Esophagus squamous epithelium (tissue), 5 donors: Measurements from ENCODE around the gene PKN1. TPM values are rescaled to one million over a fixed set of nuclear protein-coding genes. Genes with fewer than 3 reads are reported as not detected.
A peak's percentile ranks its signal among the peaks of the same experiment; 100 is the strongest.

Source experiments
- DNase-seq: peaks from one replicate; lab custom pipeline; 2025; lab: John Stamatoyannopoulos, UW
- H3K27ac ChIP-seq, 4 donors: fragments of 200-600 bp; sonication (generic); one replicate each; pipeline ENCODE4 v1.5.1; 2016 to 2019; ENCODE audit warnings: mild to moderate bottlenecking in 1 of 4
- H3K27me3 ChIP-seq, 4 donors: fragments of 200-600 bp; sonication (generic); 1 replicate in 3 of 4; 2 replicates in 1 of 4; pipeline versions ENCODE4 v1.5.1 to v1.6.0; 2017 to 2021; ENCODE audit warnings: antibody characterized with exemption in 1 of 4
- H3K36me3 ChIP-seq, 3 donors: fragments of 200-600 bp; sonication (generic); one replicate each; pipeline ENCODE4 v1.5.1; 2016 to 2019
- H3K4me1 ChIP-seq, 3 donors: fragments of 200-600 bp; sonication (generic); one replicate each; pipeline ENCODE4 v1.5.1; 2017 to 2019
- H3K4me3 ChIP-seq, 4 donors: fragments of 200-600 bp; sonication (generic); 1 replicate in 3 of 4; 2 replicates in 1 of 4; pipeline ENCODE4 v1.5.1; 2016 to 2019; ENCODE audit warnings: mild to moderate bottlenecking in 2 of 4, moderate library complexity in 1 of 4
- H3K9me3 ChIP-seq, 3 donors: fragments of 200-600 bp; sonication (generic); one replicate each; pipeline ENCODE4 v1.5.1; 2016 to 2019
- POLR2A ChIP-seq, 4 donors: fragments of 450-650 bp; IDR thresholded peaks; one replicate each; pipeline ENCODE4 v1.6.1; 2017; ENCODE audit warnings: antibody characterized with exemption in 4 of 4, mild to moderate bottlenecking in 4 of 4, moderate library complexity in 3 of 4
- WGBS, 2 donors: methylation state at CpG; one replicate each; pipeline ENCODE4 v1.1.5; 2018; 5-methylcytosine and 5-hydroxymethylcytosine counted together
- intact Hi-C: fragments of 100-400 bp; cut with DNase I; formaldehyde crosslinking; loops from one replicate; pipeline ENCODE4 v1.15.0; 2022
- total RNA-seq, 4 donors: library from RNA; depleted of rRNA; stranded (reverse); fragments of >200 nt; gene quantifications; one replicate each; pipeline ENCODE4 v1.1.0, GENCODE V29; 2016
- TF ChIP-seq, protein P1 (sequence below), 6 experiments: fragments of 450-650 bp in 4 of 6; fragments of 200-600 bp in 2 of 6; sonication (generic) in 2 of 6; IDR thresholded peaks; one replicate each; pipeline ENCODE4 v1.5.1; 2016 to 2019; ENCODE audit warnings: antibody characterized with exemption in 6 of 6, mild to moderate bottlenecking in 4 of 6, moderate library complexity in 4 of 6
- donor health status: DM: yes; HTN: yes; CAD: no.

PKN1 gene
- total RNA-seq, 4 donors from 2014 or later = 6.1 to 38.3 (median 21.0) TPM

DNA sequence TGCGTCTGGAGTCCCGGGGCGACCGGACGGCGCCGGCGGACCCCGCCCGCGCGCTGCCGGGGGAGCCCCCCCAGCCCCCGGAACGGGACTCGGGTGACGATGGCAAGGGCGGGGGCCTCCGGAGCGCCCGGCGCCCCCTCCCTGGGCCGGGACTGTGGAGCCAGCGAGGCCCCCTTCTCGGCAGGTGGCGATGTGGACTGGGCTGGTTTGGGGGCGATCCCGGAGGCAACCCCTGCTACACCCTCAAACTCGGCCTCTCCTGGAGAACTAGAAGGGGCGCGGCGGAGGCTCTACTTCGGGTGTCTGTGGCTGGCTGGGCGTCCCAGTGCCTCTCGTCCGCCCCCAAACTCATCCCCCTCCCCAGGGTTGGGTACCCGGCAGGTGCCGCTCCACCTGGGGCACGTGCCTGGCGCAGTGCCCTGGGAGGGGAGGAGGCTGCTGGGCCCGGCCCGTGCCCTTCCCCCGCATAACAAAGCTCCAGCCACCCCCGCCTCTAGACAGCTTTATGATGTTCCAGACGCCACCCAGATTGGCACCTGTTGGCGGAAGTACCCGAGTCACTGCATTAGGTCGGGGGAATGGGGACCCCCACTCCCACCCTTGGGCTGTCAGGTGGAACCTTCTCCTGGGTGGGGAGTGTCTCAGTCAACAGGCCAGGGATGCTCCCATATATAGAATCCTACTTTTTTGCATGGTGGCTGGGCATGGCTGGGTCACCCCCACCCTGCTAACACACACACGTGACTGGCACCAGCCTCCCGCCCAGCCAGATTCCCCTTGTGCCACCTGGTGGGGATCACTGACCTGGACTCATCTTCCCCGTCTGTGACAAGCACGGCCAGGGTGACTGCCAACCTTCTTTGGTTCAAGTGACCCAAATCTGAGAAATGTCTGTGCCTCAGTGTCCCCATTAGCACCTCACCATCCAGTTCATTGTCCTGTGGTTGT lies 722 bp downstream of the PKN1 start:
- DNase-seq = no peak
- H3K36me3 ChIP-seq = peaks cover 0 to 6% (median 0%) of the 10 kb centered on the region in 3 donors
- WGBS, 2 donors = 26 to 29% methylated on average over 4 to 6 of the region's 52 CpGs
- H3K4me1 ChIP-seq = peaks cover 22 to 53% (median 23%) of the 10 kb centered on the region in 3 donors
- H3K9me3 ChIP-seq = no peaks in the 10 kb centered on the region
- peak overlapping the region; percentile 55 to 95 (median 73) for H3K4me3 ChIP-seq
- intact Hi-C loops = no loop called here
- TF ChIP-seq, protein P1, sequence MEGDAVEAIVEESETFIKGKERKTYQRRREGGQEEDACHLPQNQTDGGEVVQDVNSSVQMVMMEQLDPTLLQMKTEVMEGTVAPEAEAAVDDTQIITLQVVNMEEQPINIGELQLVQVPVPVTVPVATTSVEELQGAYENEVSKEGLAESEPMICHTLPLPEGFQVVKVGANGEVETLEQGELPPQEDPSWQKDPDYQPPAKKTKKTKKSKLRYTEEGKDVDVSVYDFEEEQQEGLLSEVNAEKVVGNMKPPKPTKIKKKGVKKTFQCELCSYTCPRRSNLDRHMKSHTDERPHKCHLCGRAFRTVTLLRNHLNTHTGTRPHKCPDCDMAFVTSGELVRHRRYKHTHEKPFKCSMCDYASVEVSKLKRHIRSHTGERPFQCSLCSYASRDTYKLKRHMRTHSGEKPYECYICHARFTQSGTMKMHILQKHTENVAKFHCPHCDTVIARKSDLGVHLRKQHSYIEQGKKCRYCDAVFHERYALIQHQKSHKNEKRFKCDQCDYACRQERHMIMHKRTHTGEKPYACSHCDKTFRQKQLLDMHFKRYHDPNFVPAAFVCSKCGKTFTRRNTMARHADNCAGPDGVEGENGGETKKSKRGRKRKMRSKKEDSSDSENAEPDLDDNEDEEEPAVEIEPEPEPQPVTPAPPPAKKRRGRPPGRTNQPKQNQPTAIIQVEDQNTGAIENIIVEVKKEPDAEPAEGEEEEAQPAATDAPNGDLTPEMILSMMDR (IDR thresholded peaks at IDR 0.05) = peak in 2 of 6 experiments; percentile 5 to 13
- no peak for TF ChIP-seq POLR2A (IDR thresholded peaks at IDR 0.05)
- H3K27me3 ChIP-seq = peaks cover 0 to 35% (median 0%) of the 10 kb centered on the region in 4 donors
- H3K27ac ChIP-seq = peak overlapping the region; percentile 80 to 91 (median 86)

DNA sequence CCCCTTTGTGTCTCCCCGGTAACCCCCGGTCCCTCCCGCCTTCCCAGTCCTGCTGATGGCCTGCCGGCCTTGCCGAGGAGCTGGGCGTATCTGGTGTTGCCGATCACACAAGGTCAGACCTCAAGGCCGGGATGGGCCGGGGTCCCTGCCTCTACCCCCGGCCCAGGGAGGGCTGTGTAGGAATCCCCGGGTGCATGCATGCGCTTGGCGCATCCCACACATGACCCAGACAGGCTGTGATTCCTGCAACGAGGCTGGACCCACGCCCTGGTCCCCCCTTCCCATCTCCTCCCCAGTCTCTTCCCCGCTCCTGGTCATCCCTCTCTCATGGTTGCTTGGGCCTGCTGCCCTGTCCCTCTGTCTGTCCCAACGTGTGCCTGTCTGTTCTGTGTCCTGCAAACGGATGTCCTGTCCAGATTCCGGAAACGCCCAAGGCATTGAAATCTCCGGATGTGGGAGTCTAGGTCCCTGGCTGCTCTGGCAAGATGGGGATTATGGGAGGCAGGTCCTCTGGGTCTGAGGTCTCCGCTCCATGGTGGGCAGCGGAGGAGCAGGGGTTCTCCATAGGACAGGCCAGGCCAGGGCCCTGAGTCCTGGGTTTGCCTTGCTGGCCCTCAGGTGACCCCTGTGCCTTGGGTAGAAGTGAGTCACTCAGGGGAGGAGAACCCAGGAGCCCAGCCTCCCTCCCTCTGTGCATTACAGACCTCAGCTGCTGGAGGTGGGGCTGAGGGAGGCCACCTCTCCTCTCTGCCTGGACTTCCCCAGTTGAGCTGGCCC lies 1.6 kb downstream of the PKN1 start:
- 54 to 57% methylated on average over 6 to 12 of the region's 23 CpGs for WGBS, 2 donors

DNA sequence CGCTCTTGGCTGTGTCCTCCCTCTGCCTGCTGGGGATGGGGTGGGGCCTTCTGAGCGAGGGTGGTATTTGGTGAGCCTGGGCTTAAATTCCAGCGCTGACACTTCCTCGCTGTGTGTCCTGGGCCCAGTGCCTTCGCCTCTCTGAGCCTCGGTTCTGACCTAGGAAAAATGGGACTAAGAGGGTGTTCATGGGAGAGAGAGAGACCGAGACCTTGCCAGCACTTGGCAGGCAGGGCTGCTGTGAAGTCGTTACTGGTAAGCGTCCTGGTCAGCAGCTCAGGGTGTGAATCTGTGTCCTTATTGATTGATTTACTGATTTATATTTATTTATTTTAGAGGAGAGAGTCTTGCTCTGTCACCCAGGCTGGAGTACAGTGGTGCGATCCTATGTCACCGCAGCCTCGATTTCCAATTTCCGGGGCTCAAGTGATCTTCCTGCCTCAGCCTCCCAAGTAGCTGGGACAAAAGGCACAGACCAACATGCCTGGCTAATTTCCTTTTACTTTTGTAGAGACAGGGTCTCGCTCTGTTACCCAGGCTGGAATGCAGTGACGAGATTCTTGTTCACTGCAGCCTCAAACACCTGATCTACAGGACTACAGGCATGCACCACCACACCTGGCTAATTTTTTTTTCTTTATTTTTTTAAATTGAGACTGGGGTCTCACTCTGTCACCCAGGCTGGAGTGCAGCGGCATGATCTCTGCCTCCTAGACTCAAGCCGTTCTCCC lies 2.4 kb downstream of the PKN1 start:
- intact Hi-C loops = no loop called here
- Histone ChIP-seq H3K4me3 (peak overlapping the region in 3 of 4 donors; percentile 66 to 95 (median 80)), H3K4me1 (peaks cover 28 to 70% (median 35%) of the 10 kb centered on the region in 3 donors), H3K9me3 (no peaks in the 10 kb centered on the region), H3K27ac (peak overlapping the region; percentile 80 to 91 (median 86)), H3K27me3 (peaks cover 0 to 33% (median 0%) of the 10 kb centered on the region in 4 donors), H3K36me3 (peaks cover 0 to 6% (median 0%) of the 10 kb centered on the region in 3 donors)
- WGBS, 2 donors = 79 to 81% methylated on average over 11 to 12 of the region's 17 CpGs
- DNase-seq = no peak
- TF ChIP-seq POLR2A (IDR thresholded peaks at IDR 0.05) = no peak
- TF ChIP-seq, protein P1 (IDR thresholded peaks at IDR 0.05) = no peak

More for the DNA sequence above, 1.6 kb downstream of the PKN1 start:
- intact Hi-C loops = no loop called here
- H3K4me3 ChIP-seq = peak overlapping the region; percentile 55 to 95 (median 73)
- H3K27ac ChIP-seq = peak overlapping the region; percentile 80 to 91 (median 86)
- H3K9me3 ChIP-seq = no peaks in the 10 kb centered on the region
- no peak for DNase-seq
- TF ChIP-seq POLR2A (IDR thresholded peaks at IDR 0.05) = no peak
- TF ChIP-seq, protein P1 (IDR thresholded peaks at IDR 0.05) = no peak
- peaks cover 28 to 62% (median 31%) of the 10 kb centered on the region in 3 donors for H3K4me1 ChIP-seq
- peaks cover 0 to 35% (median 0%) of the 10 kb centered on the region in 4 donors for H3K27me3 ChIP-seq
- H3K36me3 ChIP-seq = peaks cover 0 to 6% (median 0%) of the 10 kb centered on the region in 3 donors

DNA sequence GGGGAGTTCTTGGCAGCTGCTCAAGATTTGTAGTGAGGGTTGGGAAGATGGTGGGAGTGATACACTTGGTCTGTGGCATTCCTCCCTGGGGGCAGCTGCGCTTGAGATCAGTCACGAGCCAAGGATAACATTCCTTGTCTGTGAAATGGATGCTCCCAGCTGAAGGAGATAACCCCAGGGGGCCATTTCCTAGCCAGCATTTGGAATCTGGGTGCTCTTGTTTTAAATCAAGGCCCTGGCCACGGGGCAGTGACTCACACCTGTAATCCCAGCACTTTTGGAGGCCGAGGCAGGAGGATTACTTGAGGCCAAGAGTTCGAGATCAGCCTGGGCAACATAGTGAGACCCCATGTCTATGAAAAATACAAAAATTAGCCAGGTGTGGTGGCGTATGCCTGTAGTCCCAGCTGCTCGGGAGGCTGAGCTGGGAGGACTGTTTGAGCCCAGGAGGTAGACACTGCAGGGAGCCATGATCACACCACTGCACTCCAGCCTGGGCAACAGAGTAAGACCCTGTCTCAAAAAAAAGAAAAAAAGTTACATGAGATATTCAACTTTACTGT lies 4.6 kb downstream of the PKN1 start:
- intact Hi-C loops = no loop called here
- WGBS, 2 donors = 81 to 100% methylated on average over 3 to 7 of the region's 7 CpGs
- peaks cover 0 to 12% (median 0%) of the 10 kb centered on the region in 4 donors for H3K27me3 ChIP-seq
- no peak overlapping the region for H3K4me3 ChIP-seq
- TF ChIP-seq POLR2A (IDR thresholded peaks at IDR 0.05) = no peak
- TF ChIP-seq, protein P1 (IDR thresholded peaks at IDR 0.05) = no peak
- H3K4me1 ChIP-seq = peaks cover 28 to 69% (median 35%) of the 10 kb centered on the region in 3 donors
- H3K27ac ChIP-seq = no peak overlapping the region
- DNase-seq = no peak
- H3K9me3 ChIP-seq = no peaks in the 10 kb centered on the region
- peaks cover 0 to 24% (median 12%) of the 10 kb centered on the region in 3 donors for H3K36me3 ChIP-seq
